GM19452 (cell line): ENCODE data around the gene TMEM184B.
A peak's percentile ranks its signal among the peaks of the same experiment; 100 is the strongest.

Source experiments
- ATAC-seq: cut with Tn5 transposase; IDR thresholded peaks from one replicate; pipeline ENCODE4 v1.9.1; 2021; ENCODE audit not compliant: unreplicated experiment

Gene TMEM184B

DNA sequence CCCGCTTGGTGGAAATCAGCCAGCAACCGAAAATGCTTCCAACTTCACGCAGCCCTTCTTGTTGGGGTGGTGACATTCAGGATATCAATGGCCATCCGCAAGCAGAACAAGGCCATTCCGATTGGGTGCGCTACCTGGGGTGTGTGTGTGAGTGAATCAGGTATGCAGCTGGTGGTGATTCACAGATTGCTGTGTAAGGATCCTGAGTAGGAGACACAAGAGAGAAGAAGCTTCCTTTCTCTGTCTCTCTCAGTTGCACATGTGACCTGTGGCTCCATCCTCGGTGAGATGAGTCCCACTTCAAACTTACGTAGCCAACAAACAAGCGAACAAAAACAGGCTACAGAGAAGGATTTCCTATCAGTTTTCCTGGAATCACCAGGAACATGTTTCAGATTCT is 9.6 kb upstream of the TMEM184B start:
- ATAC-seq: no peak

DNA sequence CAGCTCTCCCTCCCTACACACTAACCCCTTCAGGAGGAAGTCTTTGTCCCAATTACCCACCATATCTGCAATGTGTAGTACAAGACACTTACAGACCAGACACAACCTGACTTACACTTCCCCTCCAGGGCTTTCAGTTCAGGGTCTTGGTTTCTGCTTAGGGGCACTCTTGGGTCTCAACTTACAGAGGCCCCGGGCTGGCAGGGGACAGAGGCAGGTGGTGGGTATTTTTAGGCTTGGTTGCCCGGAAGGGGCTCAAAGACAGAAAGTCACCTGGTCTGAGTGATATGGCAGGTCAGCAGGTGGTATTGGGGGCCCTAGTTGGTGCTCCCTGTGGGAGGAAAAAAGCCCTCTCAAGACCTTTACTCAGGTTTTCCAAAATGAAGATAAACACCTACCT is 3.4 kb upstream of the TMEM184B start:
- ATAC-seq: no peak

DNA sequence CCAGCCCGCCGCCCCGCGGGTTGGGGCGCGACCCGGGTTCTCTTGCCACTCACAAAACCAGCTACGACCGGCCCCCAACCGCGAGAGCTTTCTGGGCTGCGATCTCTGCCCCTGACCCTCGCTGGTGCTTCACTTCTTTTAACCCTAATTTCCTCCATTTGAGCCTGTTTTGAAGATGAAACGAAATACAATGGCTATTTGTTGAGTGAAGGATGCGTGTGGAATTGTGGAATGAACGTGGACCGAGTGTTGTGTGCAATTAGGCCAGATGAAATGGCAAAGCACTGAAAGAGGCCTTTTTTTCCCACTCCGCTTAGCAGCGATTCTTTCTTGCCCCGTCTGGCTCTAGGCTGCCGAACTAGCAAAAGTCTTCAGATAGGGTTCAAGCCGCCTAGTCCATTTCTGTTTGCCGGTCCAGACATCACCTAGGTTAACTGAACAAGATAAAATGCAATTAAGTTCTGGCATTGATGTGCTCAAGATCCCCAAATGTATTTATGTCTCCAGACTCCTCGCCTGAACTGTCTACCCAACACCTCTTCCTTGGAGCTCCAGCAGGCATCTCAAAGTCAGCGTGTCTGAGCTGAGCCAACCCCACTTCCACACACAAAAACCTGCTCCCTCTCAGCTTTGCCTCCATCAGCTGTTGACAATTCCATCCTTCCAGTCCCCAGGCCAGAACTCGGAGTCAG is 471 bp upstream of the TMEM184B start:
- no peak for ATAC-seq

DNA sequence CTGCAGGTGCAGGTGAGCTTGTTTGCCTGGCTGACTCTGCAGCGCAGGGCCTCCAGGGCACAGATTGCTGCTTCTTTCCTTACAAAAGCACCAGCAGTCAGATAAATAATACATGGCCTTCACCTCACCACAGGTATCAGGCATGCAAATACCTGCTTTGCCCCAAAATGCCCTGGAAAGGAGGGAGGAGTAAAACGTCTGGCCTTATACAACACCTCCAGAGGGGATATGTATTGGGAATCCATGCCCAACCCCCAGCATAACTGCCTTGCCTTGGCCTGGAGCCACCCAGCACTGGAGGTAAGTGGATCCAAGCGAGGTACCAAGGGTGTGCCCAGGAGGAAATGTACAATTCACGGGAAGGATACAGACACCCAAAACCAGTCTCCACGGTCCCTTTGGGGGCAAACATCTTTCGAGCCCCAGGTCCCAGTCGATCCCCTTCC is 860 bp downstream of the TMEM184B start:
- no peak for ATAC-seq

DNA sequence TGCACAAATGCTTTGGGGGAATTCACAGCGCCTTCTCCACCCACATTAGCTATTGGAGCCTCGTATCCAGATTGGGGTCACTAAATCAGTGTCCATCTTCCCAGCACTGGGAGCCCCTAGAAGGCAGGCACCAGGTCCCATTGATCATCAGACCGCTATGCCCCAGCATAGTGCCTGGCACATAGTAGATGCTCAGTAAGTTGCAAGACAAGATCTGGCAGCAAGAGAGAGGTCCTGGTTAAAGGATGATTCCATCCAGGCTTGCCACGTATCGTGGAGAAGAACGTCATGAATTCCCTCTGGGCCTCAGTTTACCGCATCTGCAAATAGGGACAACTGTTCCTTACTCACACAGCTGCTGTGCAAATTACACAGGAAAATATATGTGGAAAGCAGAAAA is 1.7 kb downstream of the TMEM184B start:
- no peak for ATAC-seq

DNA sequence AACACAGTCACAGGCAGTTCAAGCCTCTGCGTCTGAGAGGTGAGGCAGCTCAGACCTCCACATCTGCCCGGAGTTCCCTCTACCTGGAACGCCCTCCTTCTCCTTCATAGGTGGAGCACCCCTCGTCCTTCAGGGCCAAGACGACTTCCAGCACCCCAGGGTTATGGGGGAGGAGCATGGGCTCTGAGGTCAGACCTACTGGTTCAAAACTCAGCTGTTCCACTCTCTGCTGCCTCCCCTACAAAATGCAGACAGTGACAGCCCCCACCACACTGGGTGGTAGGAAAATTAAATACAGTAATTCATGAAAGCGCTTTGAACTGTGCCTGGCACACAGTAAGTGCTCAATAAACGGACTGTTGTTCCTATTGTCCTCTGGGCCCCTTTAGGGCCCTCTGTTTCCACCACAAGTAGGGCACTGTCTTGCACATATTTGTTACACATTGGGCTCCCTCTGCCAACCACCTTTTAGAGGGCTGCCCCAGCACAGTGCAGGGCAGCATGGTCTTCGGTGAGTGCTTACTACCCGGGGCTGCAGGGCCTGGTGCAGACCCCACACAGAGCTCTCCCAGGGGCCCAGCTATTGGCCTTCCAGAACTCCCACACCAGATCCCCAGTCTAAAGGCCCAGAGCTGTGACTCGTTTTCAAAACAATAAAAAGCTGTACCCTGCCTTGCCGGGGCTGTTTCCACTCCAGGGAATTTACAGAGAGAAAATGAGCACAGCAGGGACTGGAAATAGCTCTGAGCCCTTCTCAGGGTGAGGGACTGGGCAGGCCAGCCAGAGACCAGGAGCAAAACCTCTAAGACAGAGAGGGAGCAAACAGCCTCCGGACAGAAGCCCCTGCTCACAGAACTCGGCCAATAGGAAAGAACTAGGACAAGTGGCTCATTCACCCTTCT is 2.5 kb downstream of the TMEM184B start:
- no peak for ATAC-seq

DNA sequence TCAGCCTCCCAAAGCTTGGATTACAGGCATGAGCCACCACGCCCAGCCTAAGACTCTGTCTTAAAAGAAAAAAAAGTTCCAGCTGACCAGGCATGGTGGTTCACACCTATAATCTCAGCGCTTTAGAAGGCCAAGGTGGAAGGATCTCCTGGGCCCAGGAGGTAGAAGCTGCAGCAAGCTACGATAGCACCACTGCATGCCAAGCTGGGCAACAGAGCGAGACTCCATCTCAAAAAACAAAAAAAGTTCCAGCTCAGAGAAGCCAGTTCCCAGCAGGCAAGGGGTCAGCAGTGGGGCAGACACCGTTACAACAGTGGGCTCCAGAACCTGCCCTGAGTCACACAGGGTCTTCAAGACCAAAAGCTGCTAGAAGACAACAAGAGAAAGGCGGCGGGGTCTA is 3.3 kb downstream of the TMEM184B start:
- no peak for ATAC-seq

DNA sequence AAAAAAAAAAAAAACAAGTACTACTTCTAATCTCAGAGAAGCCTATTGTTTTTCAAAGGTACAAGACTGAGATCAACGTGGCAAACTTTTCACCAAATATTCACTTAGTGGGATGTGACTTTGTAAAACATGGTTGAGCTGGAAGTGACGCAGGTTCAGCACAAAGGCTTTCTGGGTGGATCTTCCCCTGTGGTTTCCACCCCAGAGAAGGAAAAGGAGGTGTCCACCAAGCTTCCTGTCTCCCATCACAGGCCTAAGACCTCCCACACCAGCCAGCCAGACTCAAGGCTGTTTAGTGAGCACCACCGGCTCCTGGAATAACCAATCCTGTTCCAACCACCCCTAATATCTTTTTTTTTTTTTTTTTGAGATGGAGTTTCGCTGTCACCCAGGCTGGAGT is 5.7 kb downstream of the TMEM184B start:
- no peak for ATAC-seq

DNA sequence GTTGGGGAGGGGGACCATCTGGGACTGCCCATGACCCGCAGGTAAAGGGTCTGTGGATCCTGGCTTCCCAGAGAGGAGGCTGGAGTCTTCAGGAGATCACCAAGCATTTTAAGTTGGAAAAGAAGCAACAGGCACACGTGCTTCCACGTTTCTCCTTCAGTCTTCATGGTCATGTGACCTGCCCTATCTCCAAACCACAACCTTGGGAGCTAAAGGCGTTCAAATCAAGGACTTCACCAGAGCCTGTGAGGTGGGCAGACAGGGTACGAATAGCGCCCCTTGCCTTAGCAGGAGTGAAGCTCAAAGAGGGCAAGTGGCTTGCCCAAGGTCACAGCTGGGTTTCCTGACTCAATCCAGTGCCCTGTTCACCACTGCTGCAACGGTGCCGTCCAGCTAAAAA is 6.7 kb downstream of the TMEM184B start:
- ATAC-seq: no peak

DNA sequence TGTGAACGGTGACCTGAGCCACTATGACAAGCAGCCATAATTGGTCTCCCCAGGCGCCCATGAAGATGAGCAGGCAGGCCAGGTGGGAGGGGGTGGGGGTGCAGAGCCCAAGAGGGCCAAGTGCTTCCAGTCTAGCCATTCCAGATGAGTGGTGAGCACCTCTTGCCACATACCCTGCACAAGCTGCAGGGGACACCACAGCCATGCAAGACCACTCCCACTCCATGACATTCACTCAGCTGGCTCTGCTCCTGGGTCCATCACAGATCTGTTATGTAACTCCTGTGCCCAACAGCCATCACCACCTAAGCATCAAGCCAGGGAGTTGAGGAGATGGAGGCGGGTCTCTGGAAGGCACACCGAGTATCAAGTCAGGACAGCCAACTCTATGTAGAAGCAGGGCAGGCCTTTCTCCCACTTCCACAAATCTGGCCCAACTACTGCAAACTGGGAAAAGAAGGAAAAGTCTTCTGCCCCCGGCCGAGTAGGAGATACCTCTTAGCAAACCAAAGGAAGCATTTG is 8.4 kb downstream of the TMEM184B start:
- no peak for ATAC-seq

DNA sequence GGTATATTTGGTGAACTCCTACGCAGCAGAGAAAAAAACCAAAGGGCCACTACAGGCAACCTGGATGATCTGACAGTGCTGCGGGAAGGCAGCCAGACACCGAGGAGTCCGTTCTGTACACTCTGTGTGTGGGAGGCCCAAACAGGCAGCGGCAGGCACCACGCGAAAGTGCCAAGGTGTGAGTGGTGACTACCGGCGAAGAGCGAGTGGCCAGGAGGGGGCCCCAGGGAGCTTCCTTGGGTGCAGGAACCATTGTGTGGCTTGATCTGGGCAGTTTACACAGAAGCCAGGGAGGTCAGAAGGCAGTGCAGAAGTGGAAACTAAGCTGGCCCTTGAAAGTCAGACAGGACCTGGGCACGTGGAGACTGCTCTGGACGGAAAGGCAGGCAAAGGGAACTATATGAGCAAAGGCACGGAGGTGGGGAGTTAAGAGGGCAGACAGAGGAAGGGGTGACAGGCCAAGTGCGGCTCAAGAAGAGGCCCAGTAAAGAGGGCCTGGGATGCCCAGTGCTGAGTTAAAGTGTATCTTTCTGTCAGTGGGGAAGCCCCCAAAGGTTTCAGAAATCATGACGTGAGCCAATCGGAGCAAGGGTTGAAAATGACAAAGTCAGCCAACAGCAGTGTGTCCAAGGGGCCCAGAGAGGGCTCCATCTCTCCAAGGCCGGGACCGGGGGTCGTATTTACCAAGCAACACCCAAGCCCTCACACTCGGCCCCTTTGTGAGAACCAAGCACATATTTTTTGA is 10.6 kb downstream of the TMEM184B start:
- ATAC-seq: no peak

DNA sequence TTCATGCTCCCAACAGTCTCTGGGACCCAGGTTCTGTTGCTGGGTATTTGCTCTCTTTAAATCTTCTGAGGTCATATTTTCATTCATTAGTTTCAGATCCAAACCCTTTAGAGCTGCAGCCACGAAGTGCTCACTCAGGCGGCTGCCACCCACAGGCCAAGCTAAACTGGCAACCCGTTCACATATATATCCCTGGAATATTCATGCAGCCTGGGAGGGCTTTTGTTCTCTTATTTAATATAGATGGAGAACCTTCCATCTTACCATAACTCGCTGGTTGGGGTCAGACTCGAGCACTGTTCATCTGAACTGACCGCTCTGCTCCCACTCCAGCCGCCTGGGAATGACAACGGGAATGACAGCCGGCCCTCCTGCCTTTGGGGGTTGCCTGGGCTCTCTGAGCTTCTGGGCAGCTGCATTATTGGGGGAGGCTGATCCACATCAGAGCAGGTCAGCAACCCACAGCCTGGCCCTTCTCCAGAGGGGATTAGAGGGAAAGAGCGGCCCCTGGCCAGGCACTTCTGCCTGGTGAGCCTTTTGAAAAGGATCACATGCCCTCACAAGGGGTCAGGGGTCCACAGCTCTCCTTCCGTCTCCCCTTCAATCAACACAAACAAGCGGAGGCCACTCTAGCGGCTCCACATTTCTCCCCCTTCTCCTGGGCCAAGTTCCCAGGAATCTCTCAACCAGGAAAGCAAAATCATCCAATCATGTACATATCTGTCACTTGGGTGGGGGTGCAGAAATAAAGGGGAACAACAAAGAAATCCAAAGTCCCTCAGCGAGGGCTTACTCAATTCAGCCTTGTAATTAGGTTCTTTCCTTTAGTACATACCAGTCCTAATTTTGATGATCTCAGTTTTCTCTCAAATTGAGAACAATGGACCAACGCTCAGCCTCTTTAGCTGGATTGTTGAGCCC is 11.8 kb downstream of the TMEM184B start:
- ATAC-seq: peak; percentile 19

DNA sequence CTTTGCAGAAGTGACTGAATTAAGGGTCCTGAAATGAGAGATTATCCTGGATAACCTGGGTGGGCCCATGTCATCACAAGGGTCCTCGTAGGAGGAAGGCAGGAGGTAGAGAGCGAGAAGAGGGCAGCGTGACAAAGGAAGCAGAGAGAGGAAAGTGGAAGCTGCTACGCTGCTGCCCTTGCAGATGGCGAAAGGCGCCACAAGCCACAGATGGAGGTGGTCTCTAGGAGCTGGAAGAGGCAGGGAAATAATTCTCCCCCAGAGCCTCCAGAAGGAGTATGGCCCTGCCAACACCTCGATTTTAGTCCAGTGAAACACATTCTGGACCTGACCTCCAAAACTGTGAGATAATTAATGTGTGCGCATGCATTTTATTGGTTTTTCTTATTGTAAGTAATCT is 13.4 kb downstream of the TMEM184B start:
- no peak for ATAC-seq

DNA sequence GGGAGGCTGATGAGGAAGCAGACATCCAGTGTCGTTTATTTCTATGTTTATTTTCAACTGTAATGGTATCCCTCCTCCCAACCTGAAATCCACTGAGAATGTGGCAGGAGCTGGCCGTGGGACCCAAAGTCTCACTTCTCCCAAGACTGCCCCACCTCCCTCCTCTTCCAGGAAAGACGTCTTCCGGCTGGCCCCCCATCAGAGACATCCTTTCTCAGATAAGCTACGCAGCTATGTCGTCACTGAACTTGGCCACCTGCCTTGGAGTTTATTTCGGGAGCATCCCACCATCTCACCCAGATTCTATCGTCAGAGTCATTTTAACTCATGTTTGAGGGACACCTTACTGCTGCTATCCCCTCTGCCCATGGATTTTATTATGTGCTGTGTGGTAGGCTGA is 13.9 kb downstream of the TMEM184B start:
- no peak for ATAC-seq

DNA sequence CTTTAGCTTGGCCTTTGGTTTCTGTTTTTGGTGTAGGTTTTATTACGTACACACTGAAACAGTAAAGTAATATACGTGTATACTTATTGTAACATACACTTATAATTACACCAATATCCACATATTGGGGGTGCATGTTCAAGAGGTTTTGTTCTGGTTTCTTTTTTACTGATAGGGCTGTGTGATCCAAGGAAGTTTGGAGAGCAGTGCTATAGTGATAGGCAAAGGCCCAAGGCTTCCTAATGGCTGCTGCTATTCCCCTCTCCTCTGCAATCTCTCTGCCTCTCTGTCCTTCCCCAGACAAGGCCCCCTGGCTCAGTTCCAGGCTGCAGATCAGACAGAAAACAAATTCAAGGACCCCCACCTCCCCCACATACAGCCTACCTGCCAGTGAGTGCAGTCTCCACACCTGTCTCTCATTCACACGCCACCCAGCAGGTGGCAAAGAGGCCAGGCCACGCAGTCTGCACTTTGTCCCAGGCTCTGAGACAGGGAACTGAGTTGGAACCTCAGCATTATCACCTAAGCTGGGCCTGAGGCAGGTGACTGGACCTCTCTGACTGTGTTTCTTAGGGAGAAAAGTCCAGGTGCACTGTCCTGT is 15.1 kb downstream of the TMEM184B start:
- ATAC-seq: no peak

DNA sequence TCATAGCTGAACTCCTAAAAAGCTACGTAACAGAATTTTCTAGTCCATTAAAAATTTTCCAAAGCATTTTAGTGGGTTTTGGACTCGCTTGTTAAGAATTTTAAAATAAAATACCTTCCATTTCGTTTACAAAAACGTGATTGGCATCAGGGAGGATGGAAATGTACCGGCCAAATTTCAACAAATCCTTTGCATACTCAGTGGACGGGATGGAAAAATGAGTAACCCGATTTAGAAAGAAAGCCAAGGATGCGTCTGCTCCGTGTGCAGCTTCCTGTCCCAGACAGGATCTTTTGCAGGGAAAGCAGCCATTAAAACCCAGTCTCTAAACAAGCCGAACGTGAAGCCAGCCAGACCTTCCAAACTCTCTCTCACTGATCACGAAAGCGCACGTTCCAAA is 15.6 kb downstream of the TMEM184B start:
- ATAC-seq: no peak

DNA sequence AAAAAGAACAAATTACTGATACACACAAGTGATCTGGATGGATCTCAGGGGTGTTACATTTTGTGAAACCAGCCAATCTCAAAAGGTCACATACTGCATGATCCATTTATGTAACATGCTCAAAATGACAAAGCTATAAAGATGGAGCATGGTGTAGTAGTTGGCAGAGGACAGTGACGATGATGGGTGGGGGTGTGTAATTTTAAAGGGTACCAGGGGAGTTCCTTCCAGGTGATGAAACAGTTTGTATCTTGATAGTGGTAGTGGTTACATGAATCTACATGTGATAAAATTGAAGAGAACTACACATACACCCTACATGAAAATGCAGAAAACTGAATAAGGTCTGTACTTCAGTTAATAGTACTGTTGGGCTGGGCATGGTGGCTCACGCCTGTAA is 17.1 kb downstream of the TMEM184B start:
- ATAC-seq: no peak

DNA sequence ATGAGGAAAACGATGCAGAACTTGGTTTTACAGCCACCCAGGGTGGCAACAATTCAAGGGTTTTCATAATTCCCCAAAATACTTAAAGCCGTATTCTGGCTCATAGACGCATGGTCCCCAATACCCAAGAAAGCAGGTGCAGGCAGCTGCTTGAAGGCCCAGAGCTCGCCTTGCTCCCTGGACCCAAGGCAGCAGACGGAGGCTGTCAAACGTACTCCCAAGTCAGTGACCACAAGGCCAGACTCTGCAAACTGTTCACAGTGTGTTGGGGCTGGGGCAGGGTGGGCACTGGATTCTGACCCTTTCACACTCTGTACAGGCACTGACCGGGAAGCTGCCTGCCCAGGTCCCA is 21.5 kb downstream of the TMEM184B start:
- no peak for ATAC-seq

DNA sequence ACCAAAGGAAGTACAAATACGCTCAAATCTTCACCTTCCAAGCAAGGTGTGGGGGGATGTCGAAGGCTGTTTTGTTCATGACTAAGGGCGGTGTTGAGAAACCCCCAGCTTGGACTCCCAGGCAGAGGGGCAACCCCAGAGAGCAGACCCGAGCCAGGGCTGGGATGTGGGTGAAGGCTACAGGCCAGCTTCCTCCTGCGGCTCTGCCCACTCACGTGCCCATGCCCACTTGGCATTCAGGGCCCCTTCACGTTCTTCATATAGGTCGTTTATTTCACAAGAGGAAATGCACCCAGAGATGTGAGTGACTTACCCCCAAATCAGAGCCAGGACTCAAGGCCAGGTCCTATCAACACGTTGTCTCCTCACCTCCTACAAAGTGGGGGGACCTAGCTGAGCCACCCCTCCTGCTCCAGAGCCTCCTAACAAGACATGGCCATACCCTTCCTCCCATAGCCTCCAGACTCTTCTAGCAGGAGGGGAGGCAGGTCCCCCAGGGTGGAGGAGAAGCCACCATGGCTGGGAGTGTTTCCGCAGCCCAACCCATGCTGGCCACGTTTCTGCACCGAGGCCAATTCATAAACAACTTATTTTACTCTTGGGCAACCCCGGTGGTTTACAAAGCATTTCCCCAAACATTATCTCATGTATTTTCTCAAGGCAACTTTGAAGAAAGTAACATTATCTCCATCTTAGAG is 22.0 kb downstream of the TMEM184B start:
- no peak for ATAC-seq
